Epithelial cell of esophagus (primary cell): ENCODE measurements around the gene PTGIS.
A peak's percentile ranks its signal among the peaks of the same experiment; 100 is the strongest.

Experiments
- DNase-seq: peaks from one replicate; pipeline ENCODE4 v3.0.0; 2010; ENCODE audit warnings: low read depth
- H3K4me3 ChIP-seq: 2 replicates; pipeline ENCODE4 v1.5.1; 2011; ENCODE audit warnings: mild to moderate bottlenecking, low read length, control low read depth
- CTCF ChIP-seq: IDR thresholded peaks from 2 replicates; pipeline ENCODE4 v1.5.1; 2011; ENCODE audit warnings: low read depth, mild to moderate bottlenecking, low read length, control low read depth, inconsistent platforms; ENCODE audit not compliant: insufficient read depth; ENCODE audit errors: missing control alignments

Gene PTGIS

DNA sequence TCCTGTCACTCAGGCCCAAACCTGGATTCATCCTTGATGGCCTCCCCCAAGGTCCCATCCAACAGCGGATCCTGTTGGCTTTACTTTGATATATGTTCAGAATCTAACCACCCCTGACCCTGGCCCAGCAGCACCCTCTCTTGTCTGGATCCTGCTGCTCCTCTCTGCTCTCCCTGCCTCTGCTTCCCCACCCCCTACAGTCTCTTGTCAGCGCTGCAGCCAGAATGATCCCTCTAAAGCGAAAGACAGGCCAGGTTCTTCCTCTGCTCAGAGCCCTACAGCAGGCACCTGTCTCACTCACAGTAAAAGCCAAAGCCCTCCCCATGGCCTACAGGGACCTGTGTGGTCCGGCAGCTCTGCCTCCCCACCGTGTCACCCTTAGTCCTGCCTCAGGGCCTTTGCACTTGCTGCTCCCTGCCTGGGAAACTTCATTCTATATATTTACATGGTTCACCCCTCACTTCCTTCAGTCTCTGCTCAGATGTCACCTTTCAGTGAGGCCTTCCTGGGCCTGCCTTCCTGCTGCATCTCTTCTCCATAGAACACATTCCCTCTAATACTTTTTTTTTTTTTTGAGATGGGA, 48.1 kb downstream of the PTGIS start:
- H3K4me3 ChIP-seq = no peak overlapping the region
- DNase-seq = no peak
- no peak for TF ChIP-seq CTCF

DNA sequence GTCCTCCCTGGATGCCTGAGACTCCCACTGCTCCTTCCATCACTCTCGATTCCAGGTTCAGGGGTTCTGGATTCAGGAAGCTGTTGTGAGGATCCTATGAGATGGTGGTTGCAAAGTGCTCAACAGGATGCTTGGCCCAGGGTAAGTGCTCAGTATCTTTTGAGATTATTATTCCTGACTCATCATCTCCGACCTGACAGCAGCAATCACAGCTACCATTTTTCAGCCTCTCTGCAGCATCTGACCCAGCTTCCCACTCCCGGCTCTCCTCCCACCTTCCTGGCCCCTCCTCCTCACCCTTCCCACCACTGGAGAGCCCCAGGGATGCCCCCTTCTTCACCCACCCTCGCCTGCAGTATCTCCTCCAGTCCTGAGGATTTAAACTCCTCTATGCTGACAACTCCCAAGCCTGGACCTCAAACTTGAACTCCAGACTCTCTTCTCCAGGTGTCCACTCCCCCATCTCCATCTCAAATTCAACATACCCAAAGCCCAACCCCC, 48.7 kb downstream of the PTGIS start:
- TF ChIP-seq CTCF = no peak
- no peak for DNase-seq
- H3K4me3 ChIP-seq = no peak overlapping the region

DNA sequence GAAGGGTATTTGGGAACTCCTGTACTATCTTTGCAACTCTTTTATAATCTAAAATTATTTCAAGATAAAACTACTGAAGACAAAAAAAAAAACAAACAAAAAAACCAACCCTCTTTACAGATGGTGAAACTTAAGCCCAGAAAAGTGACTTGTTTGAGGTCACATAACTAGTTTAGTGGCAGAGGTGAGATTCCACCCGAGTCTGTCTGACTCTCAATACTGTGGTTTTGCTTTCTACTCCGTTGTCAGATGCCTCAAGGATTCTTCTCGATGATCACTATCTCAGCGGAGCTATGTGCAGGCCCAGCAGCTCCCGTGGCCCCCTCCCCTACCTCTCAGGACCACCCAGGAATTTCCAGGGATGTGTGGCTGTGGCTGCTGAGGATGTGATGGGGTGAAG, 49.4 kb downstream of the PTGIS start:
- no peak for TF ChIP-seq CTCF
- no peak overlapping the region for H3K4me3 ChIP-seq
- no peak for DNase-seq

DNA sequence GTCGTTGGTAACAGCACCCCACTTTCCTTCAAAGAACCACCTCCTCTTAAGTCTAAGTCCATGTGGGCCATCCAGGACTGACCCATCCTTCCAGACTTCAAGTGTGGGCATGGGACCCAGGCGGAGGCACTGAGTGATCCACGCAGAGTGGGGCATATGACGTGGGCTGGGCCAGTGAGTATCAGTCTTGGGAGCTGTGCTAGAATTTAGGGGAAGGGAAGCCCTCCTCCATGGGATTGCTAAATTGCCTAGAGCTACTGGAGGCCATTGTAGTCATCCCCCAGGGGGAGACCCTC, 50.2 kb downstream of the PTGIS start:
- no peak for DNase-seq
- TF ChIP-seq CTCF = no peak
- no peak overlapping the region for H3K4me3 ChIP-seq

GRCh38 chr20:49516916-49517804, 50.8 kb downstream of the PTGIS start:
- TF ChIP-seq CTCF = no peak

DNA sequence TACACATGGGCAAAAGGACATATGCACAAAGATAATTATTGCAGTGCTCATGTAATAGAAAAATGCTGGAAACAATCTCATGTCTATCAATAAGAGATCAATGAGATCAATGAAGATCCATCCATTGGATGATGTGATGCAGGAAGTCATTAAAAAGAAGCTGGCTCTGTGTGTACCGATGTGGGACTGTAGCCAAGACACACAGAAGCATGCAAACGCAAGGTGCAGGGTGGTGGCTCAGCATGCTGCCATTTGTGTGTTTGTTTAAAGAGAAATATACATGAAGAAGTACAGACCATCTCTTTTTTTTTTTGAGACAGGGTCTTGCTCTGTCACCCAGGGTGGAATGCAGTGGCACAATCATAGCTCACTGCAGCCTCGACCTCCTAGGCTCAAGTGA, 52.4 kb downstream of the PTGIS start:
- TF ChIP-seq CTCF = no peak
- no peak for DNase-seq
- no peak overlapping the region for H3K4me3 ChIP-seq

More at GRCh38 chr20:49516916-49517804, 50.8 kb downstream of the PTGIS start:
- H3K4me3 ChIP-seq = no peak overlapping the region
- peak; percentile 7 for DNase-seq
